Mucosa of gallbladder (tissue), 1 donor: ENCODE results near the gene COTL1. TPM values are rescaled to one million over a fixed set of nuclear protein-coding genes. Genes with fewer than 3 reads are reported as not detected.
A peak's percentile ranks its signal among the peaks of the same experiment; 100 is the strongest.

ENCODE experiments used
- DNase-seq: peaks from one replicate; pipeline ENCODE4 v3.0.0-alpha.2; 2020; ENCODE audit warnings: low spot score
- total RNA-seq: library from RNA; stranded (reverse); gene quantifications from one replicate; pipeline ENCODE4 v1.2.1, GENCODE V29; 2021
- donor health status: DM: no; HTN: no; CAD: no.

The COTL1 gene
- 129 TPM for total RNA-seq

- DNase-seq: peak; percentile 98
Observed at GRCh38 chr16:84617791-84618580, at the start of gene COTL1. TSS of gene COTL1 (minus strand) at chr16:84618078. CDS start at chr16:84617914, 164 bp downstream.

GRCh38 chr16:84665843-84666242 lies 48.0 kb upstream of the COTL1 start:
- DNase-seq: no peak

GRCh38 chr16:84665359-84665758 lies 47.5 kb upstream of the COTL1 start:
- no peak for DNase-seq

GRCh38 chr16:84663433-84664101 lies 45.7 kb upstream of the COTL1 start:
- no peak for DNase-seq

GRCh38 chr16:84662471-84662870 lies 44.6 kb upstream of the COTL1 start:
- no peak for DNase-seq

- no peak for DNase-seq
Observed at GRCh38 chr16:84661418-84662060, 43.7 kb upstream of the COTL1 start.

- no peak for DNase-seq
Observed at GRCh38 chr16:84660973-84661372, 43.1 kb upstream of the COTL1 start.

- no peak for DNase-seq
Observed at GRCh38 chr16:84659656-84660300, 41.9 kb upstream of the COTL1 start.

- no peak for DNase-seq
Observed at GRCh38 chr16:84658690-84659089, 40.8 kb upstream of the COTL1 start.

- DNase-seq: no peak
Observed at GRCh38 chr16:84657229-84657837, 39.5 kb upstream of the COTL1 start.

- no peak for DNase-seq
Observed at GRCh38 chr16:84656649-84657048, 38.8 kb upstream of the COTL1 start.

- no peak for DNase-seq
Observed at GRCh38 chr16:84654998-84655397, 37.1 kb upstream of the COTL1 start.

- no peak for DNase-seq
Observed at GRCh38 chr16:84654238-84654637, 36.4 kb upstream of the COTL1 start.

GRCh38 chr16:84652566-84652965 lies 34.7 kb upstream of the COTL1 start:
- DNase-seq: no peak

GRCh38 chr16:84650062-84650991 lies 32.4 kb upstream of the COTL1 start:
- DNase-seq: no peak

GRCh38 chr16:84649511-84649861 lies 31.6 kb upstream of the COTL1 start:
- DNase-seq: no peak

GRCh38 chr16:84648595-84649510 lies 31.0 kb upstream of the COTL1 start:
- DNase-seq: peak; percentile 29

- peak; percentile 38 for DNase-seq
Observed at GRCh38 chr16:84647828-84648594, 30.1 kb upstream of the COTL1 start, which contains the start of gene KLHL36. TSS of gene KLHL36 (plus strand) at chr16:84648511. CDS start at chr16:84650868, 2,357 bp downstream.

- DNase-seq: no peak
Observed at GRCh38 chr16:84643674-84644073, 25.8 kb upstream of the COTL1 start.
